AG04449 (cell line): ENCODE measurements around the gene TMA7.
A peak's percentile ranks its signal among the peaks of the same experiment; 100 is the strongest.
"Not testable (repeated sequence)": the region's sequence is repeated elsewhere in the genome, so short reads cannot be mapped to it uniquely, and the experiment has no call there.

Source experiments
- CTCF ChIA-PET: fragments of 350-600 bp; formaldehyde crosslinking; extraction: SDS; loops from one replicate; lab custom pipeline; 2021; ENCODE audit warnings: antibody characterized with exemption; lab: Yijun Ruan, JAX
- POLR2A ChIA-PET: fragments of 400-600, 350-600 bp; formaldehyde crosslinking; extraction: SDS; loops from one replicate; lab custom pipeline; 2020; ENCODE audit warnings: antibody characterized with exemption, inconsistent platforms; lab: Yijun Ruan, JAX
- DNase-seq: peaks from one replicate; pipeline ENCODE4 v3.0.0-alpha.2; 2010; ENCODE audit warnings: low read depth, low spot score
- H3K4me3 ChIP-seq: 2 replicates; pipeline ENCODE4 v1.5.1; 2011; ENCODE audit warnings: low read depth, mild to moderate bottlenecking, control low read depth, low read length
- CTCF ChIP-seq: IDR thresholded peaks from one replicate; pipeline ENCODE4 v1.5.1; 2011; ENCODE audit warnings: mild to moderate bottlenecking, moderate library complexity, low read length, control low read depth, inconsistent platforms; ENCODE audit not compliant: insufficient read depth; ENCODE audit errors: missing control alignments

TMA7 gene

DNA sequence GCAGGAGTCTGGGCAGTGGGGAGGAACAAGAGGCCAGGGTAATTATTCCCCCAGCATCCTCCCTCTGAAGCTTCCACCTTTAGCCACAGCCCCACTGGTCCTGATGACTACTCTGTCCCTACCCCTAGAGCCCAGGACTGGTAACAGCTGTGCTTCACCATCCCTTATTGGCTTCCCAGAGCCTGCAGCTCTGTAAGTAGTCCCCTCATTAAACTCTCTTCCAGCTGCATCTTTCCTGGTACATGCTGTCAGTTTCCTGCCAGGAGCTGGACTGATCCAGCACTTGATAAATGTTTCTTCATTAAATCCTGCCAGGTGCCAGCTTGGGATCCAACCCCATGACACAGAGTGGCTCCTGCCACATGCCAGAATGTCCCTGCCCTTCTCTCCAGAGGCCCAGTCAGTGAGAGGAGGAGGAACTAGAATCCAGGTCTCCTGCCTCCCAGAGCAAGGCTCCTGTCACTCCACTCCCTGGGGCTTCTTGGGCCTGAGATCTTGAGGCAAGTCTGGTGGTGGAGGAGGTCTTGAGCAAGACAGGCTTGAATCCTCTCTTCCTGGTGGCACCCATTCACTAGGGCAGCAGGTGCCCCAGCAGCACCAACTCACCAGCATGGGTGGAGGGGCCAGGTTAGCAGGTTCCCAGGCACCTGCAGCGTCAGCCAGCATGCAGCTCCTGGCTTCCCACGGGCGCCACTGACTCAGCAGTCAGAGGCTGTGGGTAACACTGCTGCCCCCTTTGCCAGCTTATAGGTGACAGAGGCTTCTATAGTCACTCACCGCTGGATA, 40.5 kb upstream of the TMA7 start:
- no peak for TF ChIP-seq CTCF
- ChIA-PET CTCF (interaction anchor here (0.8 to 16.0 kb wide), 20 partner anchors 10 to 342 kb away, joined by 3 to 749 read pairs (median 9); partner anchors contain the start of genes CCDC51, PLXNB1 and TMA7), POLR2A (no interaction called here)
- H3K4me3 ChIP-seq: no peak overlapping the region
- no peak for DNase-seq

- POLR2A ChIA-PET: interaction anchor here (1.1 to 2.1 kb wide), 2 partner anchors 36 to 39 kb away, joined by 4 to 10 read pairs; partner anchors contain the start of genes CCDC51 and TMA7
- TF ChIP-seq CTCF: peak; percentile 64
- no peak for DNase-seq
- H3K4me3 ChIP-seq: no peak overlapping the region
- CTCF ChIA-PET: interaction anchor here (0.5 to 16.0 kb wide), 62 partner anchors 8 to 340 kb away, joined by 3 to 749 read pairs (median 4); partner anchors contain the start of genes ATRIP, CCDC51, FBXW12 and NME6
These were observed 39.1 kb upstream of the TMA7 start for GRCh38 chr3:48400824-48401433.

DNA sequence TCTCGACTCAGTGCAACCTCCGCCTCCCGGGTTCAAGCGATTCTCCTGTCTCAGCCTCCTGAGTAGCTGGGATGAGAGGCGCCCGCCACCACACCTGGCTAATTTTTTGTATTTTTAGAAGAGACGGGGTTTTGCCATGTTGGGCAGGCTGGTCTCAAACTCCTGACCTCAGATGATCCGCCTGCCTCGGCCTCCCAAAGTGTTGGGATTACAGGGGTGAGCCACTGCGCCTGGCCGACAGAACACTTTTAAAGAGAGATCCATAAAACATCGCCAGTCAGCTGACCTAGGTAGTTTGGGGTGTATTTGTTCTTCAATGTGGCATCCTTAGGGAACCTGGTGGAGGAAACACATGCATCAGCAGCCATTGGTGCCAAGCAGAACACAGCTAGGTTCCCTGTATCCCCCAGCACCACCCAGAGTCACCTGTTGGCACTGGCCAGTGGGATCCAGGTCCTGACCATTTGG, 38.6 kb upstream of the TMA7 start:
- CTCF ChIA-PET: interaction anchor here (0.6 to 16.0 kb wide), 49 partner anchors 8 to 340 kb away, joined by 3 to 749 read pairs (median 5); partner anchors contain the start of genes CCDC51, FBXW12, NME6 and PLXNB1

GRCh38 chr3:48402281-48402732, 37.8 kb upstream of the TMA7 start:
- peak; percentile 51 for DNase-seq
- H3K4me3 ChIP-seq: no peak overlapping the region
- TF ChIP-seq CTCF: no peak
- CTCF ChIA-PET: interaction anchor here (0.8 to 16.0 kb wide), 14 partner anchors 9 to 156 kb away, joined by 3 to 749 read pairs (median 17); partner anchors contain the start of genes CCDC51, PLXNB1 and TMA7
- POLR2A ChIA-PET: interaction anchor here (2.1 kb wide), 1 partner anchor 34 kb away, joined by 10 read pairs; no protein-coding TSS in a partner anchor

More for the DNA sequence above, 38.6 kb upstream of the TMA7 start:
- not testable (repeated sequence) for DNase-seq, H3K4me3 ChIP-seq
- POLR2A ChIA-PET: interaction anchor here (2.1 kb wide), 1 partner anchor 35 kb away, joined by 10 read pairs; no protein-coding TSS in a partner anchor

GRCh38 chr3:48402907-48403306, 37.1 kb upstream of the TMA7 start:
- H3K4me3 ChIP-seq: no peak overlapping the region
- POLR2A ChIA-PET: no interaction called here
- TF ChIP-seq CTCF: no peak
- CTCF ChIA-PET: interaction anchor here (1.1 to 16.0 kb wide), 4 partner anchors 14 to 145 kb away, joined by 3 to 749 read pairs (median 51); partner anchors contain the start of genes CCDC51, PLXNB1 and TMA7
- DNase-seq: no peak
